GM04504 (cell line): ENCODE measurements around the gene HSP90AB1.

Source experiments
- DNase-seq: peaks from one replicate; pipeline ENCODE4 v3.0.0-alpha.2; 2012; ENCODE audit warnings: low read depth

The HSP90AB1 gene

GRCh38 chr6:44255871-44256774, 9.2 kb downstream of the HSP90AB1 start:
- no peak for DNase-seq

GRCh38 chr6:44256775-44257024, 9.8 kb downstream of the HSP90AB1 start:
- no peak for DNase-seq

- DNase-seq = no peak
These were observed 10.3 kb downstream of the HSP90AB1 start, which contains the start of gene SLC35B2 for GRCh38 chr6:44257025-44257752. SLC35B2 (minus strand) TSS chr6:44257528; CDS start chr6:44257410, 118 bp downstream.

GRCh38 chr6:44257753-44258324, 10.9 kb downstream of the HSP90AB1 start:
- DNase-seq = no peak

GRCh38 chr6:44258325-44258863, 11.5 kb downstream of the HSP90AB1 start:
- no peak for DNase-seq

GRCh38 chr6:44258921-44259320, 12.0 kb downstream of the HSP90AB1 start:
- DNase-seq = no peak

GRCh38 chr6:44260011-44260410, 13.1 kb downstream of the HSP90AB1 start:
- DNase-seq = no peak

GRCh38 chr6:44260451-44261297, 13.8 kb downstream of the HSP90AB1 start:
- no peak for DNase-seq

- DNase-seq = no peak
These were observed 14.7 kb downstream of the HSP90AB1 start for GRCh38 chr6:44261581-44261980.

- DNase-seq = no peak
These were observed 15.8 kb downstream of the HSP90AB1 start for GRCh38 chr6:44262467-44263353.

GRCh38 chr6:44263354-44264100, 16.6 kb downstream of the HSP90AB1 start:
- DNase-seq = no peak

GRCh38 chr6:44264154-44265006, 17.5 kb downstream of the HSP90AB1 start:
- no peak for DNase-seq

- peak; percentile 72 for DNase-seq
These were observed 18.3 kb downstream of the HSP90AB1 start, which contains the start of gene NFKBIE for GRCh38 chr6:44265007-44265721. NFKBIE (minus strand) TSS chr6:44265551; CDS start chr6:44265346, 205 bp downstream.

- no peak for DNase-seq
These were observed 18.9 kb downstream of the HSP90AB1 start for GRCh38 chr6:44265722-44266233.

- no peak for DNase-seq
These were observed 19.4 kb downstream of the HSP90AB1 start for GRCh38 chr6:44266347-44266746.

- DNase-seq = no peak
These were observed 20.4 kb downstream of the HSP90AB1 start for GRCh38 chr6:44267252-44267651.

GRCh38 chr6:44268095-44268628, 21.3 kb downstream of the HSP90AB1 start:
- no peak for DNase-seq
